Occipital lobe (tissue), 2 donors: ENCODE data around the gene WNT7B. TPM values are rescaled to one million over a fixed set of nuclear protein-coding genes. Genes with fewer than 3 reads are reported as not detected.

Experiments
- DNase-seq: peaks from one replicate; lab custom pipeline; 2025; lab: John Stamatoyannopoulos, UW
- total RNA-seq: library from RNA; depleted of rRNA; stranded (reverse); fragments of >200 nt; gene quantifications from one replicate; pipeline ENCODE4 v1.2.3, GENCODE V29; 2014

The WNT7B gene
- total RNA-seq, 1 donor from 2014 or later = 6.6 TPM

DNA sequence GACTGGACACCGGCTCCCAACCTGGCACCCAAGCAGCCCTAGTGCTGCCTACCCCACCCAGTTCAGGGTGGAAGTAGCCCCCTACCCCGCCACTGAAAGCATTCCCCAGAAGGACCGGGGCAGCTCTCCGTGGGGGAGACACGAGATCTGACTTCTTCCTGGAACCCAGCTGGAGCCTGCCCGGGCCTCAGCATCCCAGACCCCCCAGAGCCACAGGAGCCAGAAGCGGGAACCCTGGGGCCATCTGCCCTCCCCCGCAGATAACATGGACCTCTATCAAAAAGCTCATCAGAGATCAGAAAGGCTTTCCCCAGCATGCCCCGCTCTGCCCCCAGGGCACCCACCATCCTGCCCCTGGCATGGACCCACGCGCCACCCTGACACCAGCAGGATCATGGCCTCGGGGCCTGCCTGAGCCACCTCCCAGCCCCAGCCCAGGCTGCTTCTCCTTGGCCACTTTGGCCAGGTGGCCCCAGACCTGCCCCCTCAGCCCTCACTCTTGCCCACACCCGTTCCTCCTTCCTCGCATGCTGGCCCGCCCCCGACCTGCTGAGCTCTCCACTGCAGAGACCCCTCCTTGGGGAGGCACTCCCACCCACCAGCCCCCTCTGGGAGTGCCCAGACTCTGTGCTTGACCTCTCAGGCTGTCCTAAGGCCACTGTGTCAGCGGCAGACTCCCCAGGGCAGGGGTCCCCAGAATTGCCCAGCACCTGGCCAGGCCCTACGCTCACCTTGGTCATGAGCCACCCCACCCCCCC is 17.1 kb downstream of the WNT7B start:
- DNase-seq = no peak

DNA sequence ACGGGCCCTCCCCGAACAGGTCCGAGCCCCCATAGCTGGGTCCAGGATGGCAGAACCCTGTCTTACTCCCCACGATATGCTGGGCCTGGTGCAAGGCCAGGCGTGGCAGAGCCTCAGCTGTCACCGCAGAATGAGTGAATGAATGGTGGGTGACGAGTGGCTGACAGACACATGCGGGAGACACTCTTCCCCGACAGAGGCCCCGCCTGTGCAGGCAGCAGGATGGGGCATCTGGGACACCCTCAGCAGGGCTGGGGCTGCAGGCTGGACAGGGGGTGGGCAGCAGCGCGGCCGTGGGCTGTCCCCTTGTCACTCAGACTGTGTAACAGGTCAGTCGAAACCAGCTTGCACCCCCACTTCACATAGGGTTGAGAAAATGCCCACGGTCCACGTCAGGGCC is 18.0 kb downstream of the WNT7B start:
- DNase-seq = no peak

DNA sequence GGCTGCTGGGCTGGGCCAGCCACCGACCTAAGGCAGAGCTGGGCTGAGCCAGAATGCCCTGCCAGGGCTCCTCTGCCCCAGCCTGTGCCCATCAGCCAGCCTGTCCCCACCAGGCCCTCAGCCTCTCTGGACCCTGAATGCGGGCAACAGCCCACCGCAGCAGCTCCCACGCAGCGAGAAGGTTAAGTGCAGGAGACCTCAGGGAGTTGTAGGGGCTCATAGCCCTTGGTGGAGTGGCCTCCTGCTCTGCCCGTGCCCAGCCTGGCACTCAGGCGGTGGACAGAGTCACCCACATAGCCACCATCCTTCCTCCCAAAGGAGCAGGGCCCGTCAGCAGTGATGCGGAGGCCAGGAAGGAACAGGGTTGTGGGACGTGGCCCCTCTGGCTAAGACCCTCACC is 19.1 kb downstream of the WNT7B start:
- DNase-seq = no peak

DNA sequence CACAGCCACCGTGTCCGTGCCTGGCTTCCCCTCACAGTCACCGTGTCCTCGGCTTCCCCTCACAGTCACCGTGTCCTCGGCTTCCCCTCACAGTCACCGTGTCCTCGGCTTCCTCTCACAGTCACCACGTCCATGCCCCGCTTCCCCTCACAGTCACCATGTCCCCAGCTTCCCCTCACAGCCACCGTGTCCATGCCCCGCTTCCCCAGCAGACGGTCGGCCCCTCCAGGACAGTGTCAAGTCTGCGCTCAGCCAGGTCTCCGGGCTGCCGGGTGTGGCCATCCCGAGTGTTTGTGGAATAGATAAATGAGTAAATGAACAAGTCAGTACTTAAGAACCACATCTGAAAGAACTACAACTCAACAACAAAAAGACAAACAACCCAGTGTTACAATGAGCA is 23.8 kb downstream of the WNT7B start:
- no peak for DNase-seq

DNA sequence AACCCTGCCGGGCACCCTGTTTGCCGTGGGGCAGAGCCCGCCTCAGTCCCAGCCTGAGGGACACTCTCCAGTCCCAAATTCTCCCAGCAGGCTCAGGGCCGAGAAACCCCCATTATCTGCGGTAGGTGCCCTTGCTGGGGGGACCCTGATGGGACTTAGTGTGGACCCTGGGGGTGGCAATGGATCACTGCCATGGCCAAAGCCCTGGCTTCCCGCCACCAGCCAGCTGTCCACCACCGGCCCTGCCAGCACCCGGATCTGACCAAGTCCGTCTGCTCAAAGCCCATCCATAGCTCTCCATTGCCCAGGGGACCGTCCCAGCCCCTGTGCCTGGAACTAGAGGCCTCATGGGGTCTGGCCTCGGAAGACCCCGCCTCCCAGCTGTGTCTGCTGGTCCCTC is 24.4 kb downstream of the WNT7B start:
- no peak for DNase-seq

DNA sequence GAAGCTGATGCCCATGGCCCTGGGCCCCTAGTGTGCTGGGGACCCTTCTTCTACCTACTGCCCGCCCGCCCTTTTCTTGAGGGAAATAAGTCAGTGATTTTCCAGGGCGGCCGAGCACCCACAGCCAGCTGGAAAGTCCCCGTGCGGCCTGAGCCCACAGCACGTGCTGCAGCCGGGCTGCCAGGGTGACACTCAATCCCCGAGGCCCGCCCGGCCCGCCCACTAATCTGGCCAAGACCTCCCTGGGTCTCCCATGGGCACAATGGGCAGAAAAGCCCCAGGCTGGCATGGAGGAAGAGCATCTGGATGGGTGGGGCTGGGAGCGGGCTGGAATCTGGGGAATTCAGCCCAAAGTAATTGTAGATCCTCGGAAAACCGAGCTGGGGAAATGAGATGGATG is 24.8 kb downstream of the WNT7B start:
- DNase-seq = no peak

DNA sequence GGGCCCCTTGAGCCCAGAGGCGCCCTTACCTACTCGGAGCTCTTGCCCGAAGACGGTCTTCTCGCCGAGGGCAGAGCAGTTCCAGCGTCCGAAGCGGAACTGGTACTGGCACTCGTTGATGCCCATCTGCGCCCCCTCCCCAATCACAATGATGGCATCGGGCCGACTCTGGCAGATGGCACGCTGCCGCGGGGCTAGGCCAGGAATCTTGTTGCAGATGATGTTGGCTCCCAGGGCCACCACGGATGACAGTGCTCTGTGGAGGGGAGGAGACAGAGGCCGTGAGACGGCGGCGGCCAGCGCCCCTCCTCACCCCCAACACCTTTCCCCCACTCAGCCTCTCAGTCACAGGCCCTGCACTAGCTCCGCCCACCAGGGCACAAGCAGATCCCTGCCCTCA is 27.1 kb downstream of the WNT7B start:
- DNase-seq = no peak

DNA sequence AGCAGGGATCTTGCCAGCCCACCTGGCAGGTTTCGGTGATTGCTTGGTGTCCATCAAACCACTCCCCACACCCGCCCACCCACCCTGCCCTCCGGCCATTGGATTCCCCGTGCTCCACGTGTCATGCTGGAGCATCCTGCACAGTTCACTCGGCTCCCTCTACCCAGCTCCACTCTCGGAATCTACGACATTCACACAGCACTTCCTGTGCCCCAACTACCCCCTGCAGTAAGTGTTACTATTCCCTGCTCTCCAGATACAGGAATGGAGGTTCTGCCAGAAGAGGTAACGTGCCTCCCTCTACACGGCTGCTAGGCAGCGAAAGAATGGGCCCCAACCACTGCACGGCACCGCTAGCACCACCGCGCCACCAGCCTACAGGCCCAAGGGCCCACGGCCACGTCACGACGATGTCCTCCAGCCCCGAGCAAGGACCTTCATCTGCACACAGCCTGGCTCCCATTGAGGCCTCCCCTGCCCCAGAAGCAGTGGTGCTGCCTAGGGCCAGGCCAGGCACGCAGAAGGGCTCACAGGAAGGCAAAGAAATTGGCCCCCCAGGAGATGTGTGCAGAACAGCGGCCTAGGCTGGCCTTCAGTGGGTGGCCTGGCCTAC is 27.6 kb downstream of the WNT7B start:
- no peak for DNase-seq

DNA sequence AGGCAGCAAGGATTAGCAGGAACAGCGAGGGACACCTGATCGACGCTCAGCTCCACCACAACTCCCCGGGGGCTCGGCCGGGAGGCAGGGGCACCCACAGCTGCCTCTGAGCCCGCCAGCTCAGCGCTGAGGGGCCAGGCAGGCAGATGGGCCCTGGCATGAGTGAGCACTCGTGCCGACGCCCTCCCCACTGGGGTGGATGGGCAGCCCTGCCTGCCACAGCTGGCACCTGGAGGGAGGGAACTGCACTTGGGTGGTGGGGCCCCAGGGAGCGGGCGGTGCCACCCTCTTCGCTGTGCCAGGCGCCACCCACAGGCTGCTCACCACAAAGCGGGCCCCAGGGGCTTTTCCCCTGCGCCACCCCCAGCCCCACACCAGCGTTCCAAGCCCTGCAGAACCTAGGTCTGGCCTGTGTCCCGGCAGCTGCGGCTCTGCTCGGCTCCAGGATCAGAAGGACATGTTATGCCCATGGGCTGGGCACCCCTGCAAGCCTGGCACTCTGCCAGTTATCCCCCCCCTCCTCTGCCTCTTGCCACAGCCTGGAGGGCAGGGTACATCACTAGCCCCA is 28.8 kb downstream of the WNT7B start:
- DNase-seq = no peak

DNA sequence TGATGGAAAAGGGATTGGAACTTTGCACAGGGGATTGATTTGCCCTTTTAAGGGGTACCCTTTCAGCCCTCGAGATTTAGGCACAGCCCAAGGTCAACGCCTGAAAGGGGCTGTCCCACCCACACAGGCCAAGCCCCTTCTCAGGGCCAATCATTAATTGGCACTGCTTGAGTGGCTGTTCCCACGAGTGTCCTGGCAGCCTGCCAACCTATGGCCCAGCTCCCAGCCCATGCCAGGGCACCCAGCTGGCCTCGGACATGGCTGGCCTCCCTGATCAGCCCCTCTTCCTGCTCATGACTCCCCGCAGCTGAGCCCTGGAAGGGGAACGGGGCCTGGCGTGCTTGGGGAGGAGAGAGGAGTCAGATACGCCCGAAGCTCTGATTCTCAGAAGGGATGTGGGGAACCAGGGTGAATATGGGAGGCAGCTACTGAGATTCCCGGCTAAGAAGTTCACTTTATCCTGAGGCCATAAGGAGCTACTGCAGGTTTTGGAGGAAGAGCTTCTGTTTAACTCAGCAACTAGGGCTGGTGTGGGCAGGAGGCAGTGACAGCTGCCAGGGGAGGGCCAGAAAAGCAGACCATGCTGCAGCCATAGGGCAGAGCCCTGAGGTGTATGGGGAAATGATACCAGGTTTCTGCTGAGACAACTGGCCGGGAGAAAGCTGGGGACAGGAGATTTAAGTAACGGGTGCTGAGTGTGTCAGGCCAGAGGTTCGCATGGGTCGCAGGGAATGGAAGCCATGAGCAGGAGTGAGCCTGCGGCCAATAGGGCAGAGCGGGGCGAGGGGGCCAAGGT is 30.0 kb downstream of the WNT7B start:
- no peak for DNase-seq

DNA sequence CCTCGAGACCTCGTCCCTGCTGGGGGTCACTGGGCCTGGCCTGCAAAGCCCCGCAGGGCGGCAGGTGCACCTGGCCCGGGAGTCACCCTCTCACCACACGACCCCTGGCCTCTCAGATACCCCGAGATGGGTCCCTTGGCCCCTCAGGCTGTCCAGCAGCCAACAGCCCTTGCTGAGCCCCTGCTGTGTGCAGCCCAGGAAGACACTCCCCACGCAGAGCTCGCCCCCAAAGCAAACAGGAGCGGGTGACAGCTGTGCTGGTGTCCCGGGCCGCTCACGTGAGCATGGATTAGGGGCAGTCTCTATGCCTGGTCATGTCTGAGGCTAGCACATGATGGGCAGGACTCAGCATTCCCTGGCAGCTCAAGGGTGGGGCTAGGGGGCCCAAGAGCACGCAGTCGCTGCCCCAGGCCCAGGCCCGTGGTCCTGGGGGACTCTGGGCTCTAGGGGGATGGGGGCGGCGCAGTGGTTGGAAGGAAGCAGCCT is 31.3 kb downstream of the WNT7B start:
- DNase-seq = no peak

DNA sequence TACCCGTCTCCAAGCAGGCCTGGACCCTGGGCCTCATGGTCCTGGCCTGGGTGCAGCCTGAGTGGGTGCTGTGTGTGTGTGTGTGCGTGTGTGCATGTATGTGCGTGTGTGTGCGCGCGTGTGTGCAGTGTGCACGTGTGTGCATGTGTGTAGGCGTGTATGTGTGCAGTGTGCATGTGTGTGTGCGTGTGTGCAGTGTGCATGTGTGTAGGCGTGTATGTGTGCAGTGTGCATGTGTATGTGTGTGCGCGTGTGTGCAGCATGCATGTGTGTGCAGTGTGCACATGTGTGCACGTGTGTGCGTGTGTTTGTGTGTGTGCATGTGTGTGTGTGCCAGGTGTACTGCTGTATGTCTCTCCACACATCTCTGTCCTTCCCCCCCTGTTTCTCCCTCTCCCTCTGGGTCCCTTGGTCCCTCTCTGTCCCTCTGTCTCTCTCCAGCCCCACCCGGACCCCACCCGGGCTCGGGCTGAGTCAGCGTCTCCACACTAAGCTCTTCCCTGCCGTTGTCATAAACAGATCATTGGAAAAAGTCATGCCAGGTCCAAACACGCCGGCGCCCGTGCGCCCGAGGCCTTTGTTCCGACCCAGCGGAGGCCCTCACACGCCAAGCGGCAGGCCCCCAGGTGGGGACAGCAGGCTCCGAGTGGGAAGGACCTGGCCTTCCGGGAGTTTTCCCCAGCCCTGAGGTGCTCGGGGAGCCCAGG is 34.0 kb downstream of the WNT7B start:
- no peak for DNase-seq

DNA sequence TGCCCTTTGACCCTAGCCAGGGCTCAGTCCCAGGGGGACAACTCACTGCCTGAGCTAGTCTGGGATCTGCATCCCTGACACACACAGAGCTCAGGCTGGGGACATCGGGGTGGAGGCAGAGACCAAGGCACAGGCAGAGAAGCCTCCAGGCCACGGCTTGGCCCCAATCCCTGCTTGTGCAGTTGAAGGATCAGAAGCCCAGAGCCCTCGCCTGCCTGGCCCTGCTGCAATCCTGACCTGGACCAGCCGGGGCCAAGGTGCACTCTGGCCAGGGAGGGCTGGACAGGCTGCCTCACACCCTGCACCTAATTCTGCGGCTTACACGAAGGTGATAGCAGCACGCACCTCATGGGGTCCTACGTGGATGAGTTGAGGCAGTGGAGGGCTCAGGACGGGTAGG is 34.6 kb downstream of the WNT7B start:
- no peak for DNase-seq

DNA sequence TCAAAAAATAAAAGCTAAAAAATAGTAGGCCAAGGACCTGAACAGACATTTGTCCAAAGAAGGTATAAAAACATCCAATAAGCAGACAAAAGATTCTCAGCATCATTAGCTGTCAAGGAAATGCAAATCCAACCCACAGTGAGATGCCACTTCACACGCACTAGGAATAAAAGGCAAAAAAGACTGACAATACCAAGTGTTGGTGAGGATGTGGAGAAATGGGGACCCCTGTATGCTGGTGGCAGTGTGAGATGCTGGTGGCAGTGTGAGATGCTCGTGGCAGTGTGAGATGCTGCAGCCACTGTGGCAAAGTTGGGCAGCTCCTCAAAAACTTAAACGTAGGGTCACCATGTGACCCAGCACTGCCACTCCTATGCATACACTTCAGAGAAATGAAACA is 38.0 kb downstream of the WNT7B start:
- DNase-seq = no peak

DNA sequence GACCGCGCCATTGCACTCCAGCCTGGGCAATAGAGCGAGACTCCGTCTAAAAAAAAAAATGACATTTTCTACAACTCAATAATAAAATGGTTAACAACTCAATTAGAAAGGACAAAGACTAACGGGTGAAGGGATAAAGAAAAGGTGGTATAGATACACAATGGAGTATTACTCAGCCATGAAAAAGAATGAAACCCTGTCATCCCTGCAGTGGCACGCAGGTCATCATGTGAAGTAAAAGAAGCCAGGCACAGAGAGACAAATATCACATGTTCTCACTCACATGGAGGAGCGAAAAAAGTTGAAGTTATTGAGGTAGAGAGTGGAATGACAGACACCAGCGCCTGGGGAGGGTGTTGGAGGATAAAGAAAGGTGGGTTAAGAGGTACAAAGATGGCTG is 39.0 kb downstream of the WNT7B start:
- no peak for DNase-seq

DNA sequence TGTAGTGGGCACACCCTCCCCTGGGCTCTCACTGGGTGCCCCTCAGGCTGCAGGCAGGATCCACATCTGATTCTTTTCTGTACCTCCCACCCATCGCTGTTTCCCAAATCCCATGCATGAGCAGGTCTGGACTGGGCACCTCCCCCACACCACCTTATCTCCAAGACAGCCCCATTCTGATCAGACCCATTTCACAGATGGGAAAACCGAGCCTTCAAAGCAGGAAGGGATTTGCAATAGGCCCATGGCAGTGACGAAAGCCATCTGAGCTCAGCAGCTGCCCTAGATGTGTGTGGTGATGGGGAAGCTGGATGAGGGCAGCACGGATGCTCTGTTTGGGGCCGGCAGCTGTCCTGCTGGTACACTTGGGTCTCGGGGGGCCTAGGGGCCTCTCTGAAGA is 41.4 kb downstream of the WNT7B start:
- no peak for DNase-seq

DNA sequence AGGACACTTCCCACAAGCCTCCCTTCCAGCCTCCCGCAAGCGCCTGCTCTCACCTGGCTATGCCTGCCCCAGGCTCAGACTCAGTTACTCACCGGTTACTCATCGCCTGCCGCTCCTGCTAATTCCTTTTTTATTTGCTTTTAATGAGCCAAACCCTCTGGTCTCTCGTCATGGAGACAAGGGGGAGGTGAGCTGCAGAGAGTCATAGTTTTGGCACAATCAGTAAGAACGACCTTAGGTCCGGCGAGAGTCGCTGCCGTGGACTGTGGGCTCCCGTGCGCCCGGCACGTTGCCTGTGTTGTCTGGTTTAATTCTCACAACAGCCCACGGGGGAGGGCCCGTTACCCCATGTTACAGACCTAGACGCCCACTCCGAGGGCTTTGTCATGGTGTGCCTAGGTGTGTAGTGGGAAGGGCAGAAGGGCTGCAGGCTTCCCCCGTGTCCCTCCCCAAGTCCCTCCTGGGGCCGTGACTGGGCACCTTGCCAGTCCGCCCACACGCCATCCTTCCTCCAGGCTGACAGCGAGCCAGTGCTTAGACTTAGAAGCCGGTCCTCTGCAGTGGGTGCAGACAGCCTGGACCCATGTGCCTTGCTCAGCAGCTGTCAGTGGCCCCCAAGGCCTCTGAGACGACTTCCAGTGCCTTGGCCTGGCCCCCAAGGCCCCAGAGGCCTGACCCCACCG is 42.2 kb downstream of the WNT7B start:
- DNase-seq = peak; percentile 35

DNA sequence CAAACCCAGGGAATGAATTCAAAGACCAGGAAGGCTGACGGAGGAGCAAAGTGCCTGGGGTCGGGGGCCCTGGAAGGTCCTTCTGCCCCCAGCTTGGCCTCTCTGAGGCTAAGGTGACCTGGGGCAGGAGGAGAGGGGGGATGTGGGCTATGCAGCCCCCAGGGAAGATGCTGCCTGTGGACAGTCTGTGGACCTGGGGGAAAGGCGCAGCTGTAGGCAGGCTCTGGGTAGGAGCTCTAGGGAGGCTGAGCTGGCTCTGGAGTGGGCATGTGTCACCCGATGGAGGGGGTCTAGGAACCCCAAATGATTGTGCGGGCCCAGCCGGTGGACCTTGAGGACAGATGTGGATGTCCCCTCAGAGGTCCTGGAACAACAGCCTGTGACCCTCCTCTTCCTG is 42.8 kb downstream of the WNT7B start:
- no peak for DNase-seq

DNA sequence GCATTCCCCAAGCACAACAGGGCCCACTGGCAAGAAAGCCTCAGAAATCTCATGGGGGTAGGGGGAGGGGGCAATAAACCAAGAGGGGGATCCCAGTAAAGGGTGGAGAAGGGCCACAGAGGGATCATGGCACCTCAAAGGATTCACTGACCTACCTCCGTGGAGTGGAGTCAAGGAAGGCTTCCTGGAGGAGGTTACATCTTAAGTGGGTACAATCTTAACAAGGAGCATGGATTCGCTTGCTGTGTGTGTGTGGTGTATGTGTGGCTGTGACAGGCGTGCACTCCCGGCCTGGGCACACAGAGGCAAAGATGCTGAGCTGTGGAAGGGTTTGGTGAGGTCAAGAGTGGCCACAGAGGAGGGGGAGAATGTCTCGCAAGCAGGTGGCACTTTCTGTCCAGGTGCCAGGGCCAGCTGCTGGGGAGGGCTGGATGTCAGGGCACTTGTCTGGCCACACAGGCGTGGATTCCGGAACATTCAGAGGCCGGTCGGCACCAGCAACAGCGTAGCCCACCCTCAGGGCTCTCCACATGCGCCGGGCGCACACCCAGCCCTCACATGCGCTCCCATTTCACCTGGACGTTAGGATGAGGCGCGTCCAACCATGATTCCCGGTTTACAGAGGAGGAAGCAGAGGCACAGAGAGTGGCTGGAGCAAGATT is 43.3 kb downstream of the WNT7B start:
- no peak for DNase-seq

DNA sequence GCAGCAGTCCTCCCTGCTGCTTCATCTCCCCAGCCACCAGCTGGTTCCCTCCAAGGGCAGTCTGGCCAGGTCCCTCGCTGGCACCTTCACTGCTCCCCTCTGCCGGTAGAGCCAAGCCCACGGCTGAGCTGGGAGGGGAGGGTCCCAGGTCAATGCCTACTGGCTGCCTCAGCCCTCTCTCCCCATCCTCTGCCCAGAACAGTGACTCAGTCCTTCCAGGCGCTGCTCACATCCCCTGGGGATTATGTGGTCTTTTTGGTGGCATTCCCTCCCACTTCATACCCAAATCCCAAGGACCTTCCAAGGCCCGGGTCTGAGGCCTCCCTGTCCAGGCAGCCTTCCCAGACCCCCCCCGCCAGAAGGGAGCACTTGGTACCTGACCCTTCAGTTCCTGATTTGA is 44.9 kb downstream of the WNT7B start:
- no peak for DNase-seq
